Measurements from ENCODE around the gene C9orf152.
"Not testable (repeated sequence)": the region's sequence is repeated elsewhere in the genome, so short reads cannot be mapped to it uniquely, and the experiment has no call there.

C9orf152 gene

GRCh38 chr9:110214586-110215355, 6.8 kb upstream of the C9orf152 start:
- no peak for DNase-seq (ENCODE audit: low read depth in 1 of 2, low spot score in 1 of 2)

DNA sequence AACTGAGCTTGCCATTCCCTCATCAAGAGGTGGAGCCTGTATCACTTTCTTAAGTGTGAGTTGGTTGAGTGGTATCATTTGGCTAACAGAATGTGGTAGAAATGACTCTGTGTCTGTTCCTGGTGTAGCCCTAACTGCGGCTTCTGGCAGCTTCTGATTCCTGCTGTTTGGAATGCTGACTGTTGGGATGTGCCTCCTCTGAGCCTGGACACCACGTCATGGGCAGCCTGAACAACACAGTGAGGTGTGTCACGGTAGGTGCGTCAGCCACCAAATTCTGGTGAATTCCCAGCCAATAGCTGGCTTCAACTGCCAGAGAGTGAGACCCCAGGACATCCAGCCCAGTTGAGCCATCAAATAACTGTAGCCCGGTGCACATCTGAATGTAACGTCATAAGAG, 6.1 kb upstream of the C9orf152 start:
- DNase-seq (ENCODE audit: low read depth in 1 of 2, low spot score in 1 of 2) = no peak

DNA sequence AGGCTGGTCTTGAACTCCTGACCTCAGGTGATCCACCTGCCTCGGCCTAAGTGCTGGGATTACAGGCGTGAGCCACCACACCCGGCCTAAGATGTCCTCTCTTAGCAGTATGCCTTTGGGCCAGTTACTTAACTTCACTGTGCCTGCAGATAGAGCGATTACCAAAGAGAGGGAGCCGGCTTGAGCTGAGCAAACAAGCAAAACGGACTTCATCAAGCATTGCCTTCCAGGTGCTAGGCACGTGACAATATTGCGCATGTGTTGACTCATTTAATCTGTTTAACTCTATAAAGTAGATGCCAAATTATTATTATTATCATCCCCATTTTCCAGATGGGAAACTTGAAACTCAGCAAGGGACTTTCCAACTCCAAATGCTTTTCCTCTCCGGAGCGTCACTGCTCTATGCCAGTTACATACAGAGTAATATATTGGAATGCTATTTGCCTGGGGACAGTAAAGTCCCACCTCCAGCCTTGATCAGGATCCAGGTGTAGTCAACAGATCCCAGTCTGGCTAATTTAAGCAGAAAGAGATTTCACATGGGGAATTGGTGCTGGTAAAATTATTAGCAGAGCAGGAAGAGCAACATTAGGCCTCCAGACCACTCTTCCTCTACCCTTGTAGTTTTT, 5.6 kb upstream of the C9orf152 start:
- DNase-seq (ENCODE audit: low read depth in 1 of 2, low spot score in 1 of 2) = no peak

DNA sequence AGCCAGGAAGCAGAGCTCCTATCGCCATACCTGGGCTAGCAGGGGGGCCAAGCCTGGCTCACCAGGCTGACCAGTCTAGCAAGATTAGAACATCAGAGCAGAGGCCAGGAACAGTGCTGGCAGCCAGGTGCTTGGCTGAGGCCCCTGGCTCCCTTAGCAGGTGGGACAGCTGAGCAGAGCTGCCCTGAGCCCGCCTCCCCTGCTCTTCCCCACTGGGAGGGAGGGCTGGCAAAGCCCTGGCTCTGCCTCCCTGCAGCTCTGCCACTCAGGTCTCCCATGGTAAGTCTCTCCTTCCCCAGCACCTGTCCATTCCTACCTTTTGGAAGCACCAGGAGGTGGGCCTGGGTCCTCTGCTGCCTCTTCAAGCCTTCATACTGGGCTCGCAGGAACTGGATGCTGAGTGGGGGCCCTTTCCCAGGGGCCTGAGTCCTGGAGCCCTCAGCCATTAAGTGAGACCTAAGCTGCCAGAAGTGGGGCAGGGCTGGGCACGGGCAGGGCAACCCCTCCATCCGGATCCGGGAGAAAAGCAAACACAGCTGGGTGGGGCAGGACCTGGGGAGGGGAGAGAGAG, 803 bp downstream of the C9orf152 start:
- no peak for DNase-seq (ENCODE audit: low read depth in 1 of 2, low spot score in 1 of 2)

DNA sequence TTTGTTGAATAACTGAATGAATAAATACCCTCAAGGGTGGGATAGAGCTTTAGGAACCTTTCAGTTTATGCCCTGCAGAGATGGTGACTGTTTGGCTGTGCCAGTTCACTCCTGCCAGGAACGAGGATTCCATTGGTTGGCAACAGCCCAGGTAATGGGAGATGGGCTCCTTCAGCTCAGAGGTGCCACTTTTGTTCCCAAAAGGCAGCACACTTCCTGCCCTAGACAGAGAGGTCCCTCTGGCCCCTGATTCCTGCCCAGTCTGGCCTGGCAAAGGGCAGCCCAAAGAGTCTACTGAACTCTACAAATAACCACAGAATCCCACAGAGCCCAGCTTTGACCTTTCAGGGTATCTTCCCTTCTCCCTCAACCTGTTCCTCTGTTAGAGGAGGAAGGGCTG, 1.6 kb downstream of the C9orf152 start:
- no peak for DNase-seq (ENCODE audit: low read depth in 1 of 2, low spot score in 1 of 2)

DNA sequence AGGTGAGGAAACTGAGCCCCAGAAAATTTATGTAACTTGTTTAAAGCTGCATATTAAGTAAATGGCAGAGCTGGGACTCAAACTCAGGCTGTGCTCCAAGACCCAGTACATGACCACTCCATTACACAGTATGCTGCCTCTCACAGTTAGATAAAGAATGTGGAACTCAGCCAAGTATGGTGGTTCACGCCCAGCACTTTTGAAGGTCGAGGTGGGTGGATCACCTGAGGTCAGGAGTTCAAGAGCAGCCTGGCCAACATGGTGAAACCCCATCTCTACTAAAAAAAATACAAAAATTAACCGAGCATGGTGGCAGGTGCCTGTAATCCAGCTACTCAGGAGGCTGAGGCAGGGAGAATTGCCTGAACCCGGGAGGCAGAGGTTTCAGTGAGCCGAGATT, 2.3 kb downstream of the C9orf152 start:
- not testable (repeated sequence) for DNase-seq (ENCODE audit: low read depth in 1 of 2, low spot score in 1 of 2)

- DNase-seq (ENCODE audit: low read depth in 1 of 2, low spot score in 1 of 2) = no peak
Observed at GRCh38 chr9:110202232-110202631, 5.7 kb downstream of the C9orf152 start.

DNA sequence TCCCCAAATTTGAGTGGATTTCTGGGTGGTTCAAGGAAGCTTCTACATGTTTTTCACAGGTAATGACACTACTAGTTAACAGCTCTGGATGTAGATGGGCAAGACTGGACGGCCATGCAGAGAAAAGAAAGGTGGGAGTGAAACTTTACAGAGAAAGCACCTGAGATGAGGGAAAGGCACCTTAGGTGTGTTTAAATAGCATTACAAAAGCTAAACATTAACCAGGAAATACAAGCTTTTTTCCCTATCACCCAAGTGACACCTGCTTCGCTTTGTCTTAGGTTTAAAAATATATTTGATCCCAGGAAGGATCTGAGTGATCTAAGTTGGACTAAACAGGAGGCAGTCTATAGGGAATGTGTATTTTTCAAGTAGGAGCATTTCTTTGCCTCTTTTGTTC, 8.3 kb downstream of the C9orf152 start:
- no peak for DNase-seq (ENCODE audit: low read depth in 1 of 2, low spot score in 1 of 2)

DNA sequence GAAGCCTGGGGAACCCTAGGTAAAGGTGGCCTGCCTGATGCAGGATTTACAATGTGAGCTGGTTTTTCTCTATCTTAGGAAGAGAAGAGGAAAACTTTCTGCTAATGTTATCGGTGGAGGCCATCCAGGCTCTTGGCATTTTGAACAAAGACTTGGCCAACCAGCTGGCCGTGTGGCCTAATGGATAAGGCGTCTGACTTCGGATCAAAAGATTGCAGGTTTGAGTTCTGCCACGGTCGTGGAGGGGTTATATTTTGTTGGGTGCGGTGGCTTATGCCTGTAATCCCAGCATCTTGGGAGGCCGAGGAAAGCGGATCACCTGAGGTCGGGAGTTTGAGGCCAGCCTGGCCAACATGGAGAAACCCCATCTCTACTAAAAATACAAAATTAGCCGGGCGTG, 9.6 kb downstream of the C9orf152 start:
- no peak for DNase-seq (ENCODE audit: low read depth in 1 of 2, low spot score in 1 of 2)

DNA sequence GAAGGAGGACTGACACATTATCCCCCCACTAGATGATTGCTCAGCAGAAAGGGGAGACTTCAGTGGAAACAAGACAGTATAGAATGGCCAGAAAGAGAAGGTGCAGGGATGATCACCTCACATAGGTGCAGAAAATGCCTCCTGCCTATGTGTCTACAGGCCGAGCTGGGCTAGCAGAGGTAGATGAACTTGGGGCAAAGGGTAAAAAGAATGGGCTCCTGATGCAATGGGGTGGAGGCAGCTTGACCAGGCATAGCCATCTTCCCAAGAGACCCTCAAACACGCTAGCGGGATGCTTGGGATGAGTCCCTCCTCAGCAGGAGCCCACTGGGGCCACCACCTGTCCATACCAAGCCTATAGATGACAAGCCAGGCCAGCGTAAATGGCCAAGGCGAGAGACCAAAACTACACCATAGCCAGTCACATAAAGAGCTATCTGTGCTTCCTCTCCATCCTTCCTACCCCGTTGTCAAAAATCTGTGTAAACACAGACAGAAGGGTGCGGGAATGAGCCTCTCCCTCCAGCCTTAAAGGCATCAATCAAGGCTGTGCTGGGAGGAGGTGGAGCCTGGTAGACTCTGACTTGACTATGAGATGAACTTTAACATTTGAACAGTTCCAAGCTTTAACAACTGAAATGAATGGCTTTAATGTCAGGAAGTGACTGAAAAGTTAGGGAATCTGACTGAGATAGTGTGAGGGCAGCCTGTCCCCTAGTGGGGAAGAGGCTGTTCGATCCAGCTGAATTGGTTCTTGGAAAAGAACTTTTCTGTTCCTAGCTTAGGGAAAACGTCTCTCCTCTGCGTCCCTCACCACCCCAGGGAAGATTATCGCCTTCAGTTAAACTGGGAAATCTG, 10.4 kb downstream of the C9orf152 start:
- no peak for DNase-seq (ENCODE audit: low read depth in 1 of 2, low spot score in 1 of 2)

- not testable (repeated sequence) for DNase-seq (ENCODE audit: low read depth in 1 of 2, low spot score in 1 of 2)
Observed at GRCh38 chr9:110196084-110196499, 11.9 kb downstream of the C9orf152 start.

GRCh38 chr9:110192531-110193261, 15.3 kb downstream of the C9orf152 start:
- DNase-seq (ENCODE audit: low read depth in 1 of 2, low spot score in 1 of 2) = no peak

GRCh38 chr9:110191615-110192014, 16.3 kb downstream of the C9orf152 start:
- no peak for DNase-seq (ENCODE audit: low read depth in 1 of 2, low spot score in 1 of 2)

- no peak for DNase-seq (ENCODE audit: low read depth in 1 of 2, low spot score in 1 of 2)
Observed at GRCh38 chr9:110189559-110190320, 18.2 kb downstream of the C9orf152 start.

DNA sequence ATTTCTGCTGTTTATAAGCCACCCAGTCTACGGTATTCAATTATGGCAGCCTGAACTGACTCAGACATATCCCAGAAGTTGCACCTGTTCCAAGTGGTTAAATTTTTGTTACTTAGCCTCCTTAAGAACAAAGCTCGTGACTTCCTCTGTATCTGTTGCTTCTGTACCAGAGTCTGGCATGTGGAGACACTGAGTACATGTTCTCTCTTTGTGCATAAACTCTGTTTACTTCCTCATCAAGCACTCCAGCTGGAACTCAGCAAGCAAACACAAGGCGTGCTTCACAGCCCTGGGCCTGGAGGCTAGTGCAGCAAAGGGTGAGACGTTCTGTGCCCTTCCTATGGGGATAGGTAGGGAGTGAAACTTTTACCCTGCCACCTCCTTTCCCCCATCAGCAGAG, 19.0 kb downstream of the C9orf152 start:
- DNase-seq (ENCODE audit: low read depth in 1 of 2, low spot score in 1 of 2) = no peak

GRCh38 chr9:110188101-110188500, 19.9 kb downstream of the C9orf152 start:
- no peak for DNase-seq (ENCODE audit: low read depth in 1 of 2, low spot score in 1 of 2)

DNA sequence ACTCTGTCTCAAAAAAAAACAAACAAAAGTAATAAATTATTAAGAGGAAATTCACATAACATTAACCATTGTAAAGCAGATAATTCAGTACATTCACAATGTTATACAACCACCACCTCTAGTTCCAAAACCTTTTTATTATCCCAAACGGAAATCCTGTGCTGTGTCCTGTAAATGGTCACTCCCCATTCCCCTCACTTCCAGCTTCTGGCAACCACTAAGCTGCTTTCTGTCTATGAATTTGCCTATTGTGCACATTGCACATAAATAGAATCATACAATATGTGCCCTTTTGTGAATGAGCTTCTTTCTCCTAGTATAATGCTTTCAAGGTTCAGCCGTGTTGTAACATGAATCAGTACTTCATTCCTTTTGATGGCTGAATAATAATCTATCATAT, 20.8 kb downstream of the C9orf152 start:
- DNase-seq (ENCODE audit: low read depth in 1 of 2, low spot score in 1 of 2) = no peak

- DNase-seq (ENCODE audit: low read depth in 1 of 2, low spot score in 1 of 2) = no peak
Observed at GRCh38 chr9:110186254-110186653, 21.7 kb downstream of the C9orf152 start.

- no peak for DNase-seq (ENCODE audit: low read depth in 1 of 2, low spot score in 1 of 2)
Observed at GRCh38 chr9:110185806-110186205, 22.2 kb downstream of the C9orf152 start.

Measured in activated T-helper 1 cell treated with anti-CD3 and anti-CD28 coated beads, Interleukin-2, amount 50 U/mL, for 16 hours (primary cell).